Hematopoietic multipotent progenitor cell treated with erythropoietin and hydrocortisone succinate and interleukin-3 and kit ligand, for 17 days (in vitro differentiated cells): Measurements from ENCODE around the gene GPD1L.
"Not testable (repeated sequence)": the region's sequence is repeated elsewhere in the genome, so short reads cannot be mapped to it uniquely, and the experiment has no call there.

Experiments
- DNase-seq: peaks from one replicate; pipeline ENCODE4 v3.0.0-alpha.2; 2015; ENCODE audit warnings: low spot score

The GPD1L gene

GRCh38 chr3:32105291-32106131 is 909 bp upstream of the GPD1L start:
- no peak for DNase-seq

- DNase-seq: peak; percentile 29
Observed at GRCh38 chr3:32106929-32107362, 526 bp downstream of the GPD1L start.

- DNase-seq: not testable (repeated sequence)
Observed at GRCh38 chr3:32108224-32108623, 1.8 kb downstream of the GPD1L start.

GRCh38 chr3:32109256-32109655 is 2.8 kb downstream of the GPD1L start:
- no peak for DNase-seq

- no peak for DNase-seq
Observed at GRCh38 chr3:32110233-32110760, 3.9 kb downstream of the GPD1L start.

GRCh38 chr3:32111560-32111959 is 5.1 kb downstream of the GPD1L start:
- no peak for DNase-seq

- DNase-seq: no peak
Observed at GRCh38 chr3:32113566-32113965, 7.1 kb downstream of the GPD1L start.

- DNase-seq: no peak
Observed at GRCh38 chr3:32113981-32114545, 7.6 kb downstream of the GPD1L start.

- not testable (repeated sequence) for DNase-seq
Observed at GRCh38 chr3:32114546-32115386, 8.3 kb downstream of the GPD1L start.

GRCh38 chr3:32117320-32117719 is 10.9 kb downstream of the GPD1L start:
- DNase-seq: no peak

GRCh38 chr3:32118215-32118614 is 11.8 kb downstream of the GPD1L start:
- no peak for DNase-seq

GRCh38 chr3:32120471-32120870 is 14.1 kb downstream of the GPD1L start:
- no peak for DNase-seq

GRCh38 chr3:32121137-32121536 is 14.7 kb downstream of the GPD1L start:
- DNase-seq: no peak

- no peak for DNase-seq
Observed at GRCh38 chr3:32123620-32124019, 17.2 kb downstream of the GPD1L start.

GRCh38 chr3:32125012-32125411 is 18.6 kb downstream of the GPD1L start:
- no peak for DNase-seq

GRCh38 chr3:32126305-32127015 is 20.0 kb downstream of the GPD1L start:
- no peak for DNase-seq

- DNase-seq: no peak
Observed at GRCh38 chr3:32127219-32127826, 20.9 kb downstream of the GPD1L start.

GRCh38 chr3:32128936-32129335 is 22.5 kb downstream of the GPD1L start:
- no peak for DNase-seq

GRCh38 chr3:32129832-32130231 is 23.4 kb downstream of the GPD1L start:
- DNase-seq: no peak

GRCh38 chr3:32132121-32132520 is 25.7 kb downstream of the GPD1L start:
- DNase-seq: no peak

GRCh38 chr3:32132706-32133105 is 26.3 kb downstream of the GPD1L start:
- DNase-seq: no peak
